ENCODE measurements around the gene CYP11A1. TPM values are rescaled to one million over a fixed set of nuclear protein-coding genes. Genes with fewer than 3 reads are reported as not detected.

The CYP11A1 gene
- total RNA-seq, 1 donor from 2014 or later, result 0.82 TPM

DNA sequence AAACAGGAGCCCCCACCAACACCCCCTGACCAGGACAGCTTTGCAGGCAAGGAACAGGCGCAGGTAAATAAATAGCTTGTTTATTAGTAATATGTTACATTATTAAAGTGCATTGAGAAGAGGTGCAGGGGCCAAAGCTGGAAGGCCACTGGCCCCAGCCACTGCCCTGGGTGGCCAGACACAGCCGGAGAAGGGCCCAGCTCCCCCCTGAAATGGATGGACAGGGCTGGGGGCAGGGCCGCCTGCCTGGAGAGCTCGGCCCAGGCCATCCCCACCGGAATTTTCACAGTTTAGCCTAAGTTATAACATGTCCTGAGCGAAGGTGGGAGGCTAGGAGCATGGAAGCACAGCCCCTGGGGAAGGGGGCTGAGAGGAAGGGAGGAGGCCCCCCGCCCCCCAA is 41.8 kb upstream of the CYP11A1 start:
- peaks cover 12% of the 10 kb centered on the region for H3K27me3 Mint-ChIP-seq (ENCODE audit: unreplicated experiment)

DNA sequence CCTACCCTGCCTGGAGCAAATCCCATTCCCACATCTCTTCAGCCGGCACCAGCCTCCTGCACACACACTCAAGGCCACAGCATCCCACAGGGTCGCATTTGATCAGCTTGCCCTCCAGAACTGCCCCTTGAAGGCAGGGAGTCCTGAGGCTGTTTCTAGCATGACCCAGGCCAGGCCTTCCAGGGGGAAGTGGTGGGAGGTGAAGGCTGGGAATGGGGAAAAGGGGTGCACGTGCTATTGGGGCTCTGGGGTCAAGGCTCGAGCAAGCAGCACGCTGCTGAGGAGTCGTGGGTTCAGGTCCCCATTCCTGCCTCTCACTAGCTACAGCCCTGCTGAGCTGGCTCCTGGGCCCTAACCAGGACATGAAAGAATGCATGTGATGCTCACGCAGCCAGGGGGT is 41.4 kb upstream of the CYP11A1 start:
- Mint-ChIP-seq H3K36me3 (ENCODE audit: low read depth, unreplicated experiment) (peaks cover 20% of the 10 kb centered on the region), H3K4me3 (ENCODE audit: unreplicated experiment) (no peak overlapping the region), H3K9me3 (ENCODE audit: unreplicated experiment) (no peaks in the 10 kb centered on the region), H3K4me1 (ENCODE audit: unreplicated experiment) (no peaks in the 10 kb centered on the region), H3K27ac (ENCODE audit: unreplicated experiment) (no peak overlapping the region), H3K27me3 (ENCODE audit: unreplicated experiment) (peaks cover 12% of the 10 kb centered on the region)
- no peak for DNase-seq (ENCODE audit: low spot score)
- TF ChIP-seq, protein P1, sequence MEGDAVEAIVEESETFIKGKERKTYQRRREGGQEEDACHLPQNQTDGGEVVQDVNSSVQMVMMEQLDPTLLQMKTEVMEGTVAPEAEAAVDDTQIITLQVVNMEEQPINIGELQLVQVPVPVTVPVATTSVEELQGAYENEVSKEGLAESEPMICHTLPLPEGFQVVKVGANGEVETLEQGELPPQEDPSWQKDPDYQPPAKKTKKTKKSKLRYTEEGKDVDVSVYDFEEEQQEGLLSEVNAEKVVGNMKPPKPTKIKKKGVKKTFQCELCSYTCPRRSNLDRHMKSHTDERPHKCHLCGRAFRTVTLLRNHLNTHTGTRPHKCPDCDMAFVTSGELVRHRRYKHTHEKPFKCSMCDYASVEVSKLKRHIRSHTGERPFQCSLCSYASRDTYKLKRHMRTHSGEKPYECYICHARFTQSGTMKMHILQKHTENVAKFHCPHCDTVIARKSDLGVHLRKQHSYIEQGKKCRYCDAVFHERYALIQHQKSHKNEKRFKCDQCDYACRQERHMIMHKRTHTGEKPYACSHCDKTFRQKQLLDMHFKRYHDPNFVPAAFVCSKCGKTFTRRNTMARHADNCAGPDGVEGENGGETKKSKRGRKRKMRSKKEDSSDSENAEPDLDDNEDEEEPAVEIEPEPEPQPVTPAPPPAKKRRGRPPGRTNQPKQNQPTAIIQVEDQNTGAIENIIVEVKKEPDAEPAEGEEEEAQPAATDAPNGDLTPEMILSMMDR (IDR thresholded peaks at IDR 0.05; ENCODE audit: unreplicated experiment), result no peak

More for the DNA sequence above, 41.8 kb upstream of the CYP11A1 start:
- Mint-ChIP-seq H3K4me1 (ENCODE audit: unreplicated experiment) (peaks cover 2% of the 10 kb centered on the region), H3K4me3 (ENCODE audit: unreplicated experiment) (no peak overlapping the region), H3K27ac (ENCODE audit: unreplicated experiment) (no peak overlapping the region), H3K36me3 (ENCODE audit: low read depth, unreplicated experiment) (peaks cover 24% of the 10 kb centered on the region), H3K9me3 (ENCODE audit: unreplicated experiment) (no peaks in the 10 kb centered on the region)
- TF ChIP-seq, protein P1 (IDR thresholded peaks at IDR 0.05; ENCODE audit: unreplicated experiment), result no peak
- no peak for DNase-seq (ENCODE audit: low spot score)

DNA sequence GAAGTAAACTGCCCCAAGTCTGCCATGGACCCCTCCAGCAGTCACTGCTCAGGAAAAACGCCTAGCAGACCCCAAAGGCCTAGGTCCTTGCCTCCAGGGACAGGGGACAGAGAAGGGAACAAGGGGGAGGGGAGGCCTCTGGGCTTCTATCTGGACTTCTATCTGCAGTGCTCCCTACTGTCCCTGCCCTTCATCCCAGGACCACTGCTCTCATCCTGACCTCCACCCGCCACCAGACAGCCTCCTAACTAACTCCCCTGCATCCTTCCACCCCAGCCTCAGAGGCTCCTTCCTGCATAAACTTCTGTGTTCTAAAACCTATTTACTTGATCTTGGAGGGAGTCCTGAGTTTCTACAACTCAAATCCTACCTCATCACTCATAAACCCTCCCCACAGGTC is 40.9 kb upstream of the CYP11A1 start:
- H3K4me1 Mint-ChIP-seq (ENCODE audit: unreplicated experiment), result no peaks in the 10 kb centered on the region
- DNase-seq (ENCODE audit: low spot score), result no peak
- TF ChIP-seq, protein P1 (IDR thresholded peaks at IDR 0.05; ENCODE audit: unreplicated experiment), result no peak

DNA sequence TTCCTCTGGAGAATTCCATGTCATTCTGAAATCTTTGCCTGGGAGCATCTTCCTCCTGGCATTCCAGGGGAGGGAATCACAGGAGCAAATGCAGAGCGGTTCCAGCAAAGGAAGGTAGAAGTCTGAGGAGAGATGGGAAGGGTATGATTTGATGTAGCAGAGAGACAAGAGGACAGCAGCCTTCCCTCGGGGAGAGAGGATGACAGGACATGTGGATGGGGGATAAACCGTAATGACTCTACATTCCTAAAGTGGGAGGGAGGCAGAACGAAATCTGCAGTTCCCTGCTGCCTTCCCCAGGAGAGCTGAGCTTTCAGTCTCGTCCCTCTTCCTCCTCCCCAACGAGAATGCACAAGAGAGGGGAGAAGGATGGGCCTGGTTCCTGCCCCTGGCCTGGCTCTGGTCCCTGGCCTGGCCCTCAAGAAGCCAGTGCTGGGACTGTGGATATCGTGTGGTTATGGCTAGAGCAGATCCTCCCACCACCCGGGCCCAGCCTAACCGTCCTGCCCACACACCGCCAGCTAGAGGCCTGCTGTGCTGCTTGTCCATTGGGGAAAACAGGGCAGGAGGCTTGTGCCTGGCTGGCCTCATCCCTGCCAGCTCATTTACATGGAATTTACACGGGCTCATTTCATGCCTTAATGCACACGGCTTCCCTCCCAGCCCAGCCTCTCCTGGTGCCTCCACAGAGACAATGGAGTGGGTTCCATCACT is 39.7 kb upstream of the CYP11A1 start:
- Mint-ChIP-seq H3K4me3 (ENCODE audit: unreplicated experiment) (no peak overlapping the region), H3K4me1 (ENCODE audit: unreplicated experiment) (peaks cover 3% of the 10 kb centered on the region), H3K36me3 (ENCODE audit: low read depth, unreplicated experiment) (peaks cover 9% of the 10 kb centered on the region), H3K27ac (ENCODE audit: unreplicated experiment) (no peak overlapping the region), H3K27me3 (ENCODE audit: unreplicated experiment) (peaks cover 12% of the 10 kb centered on the region), H3K9me3 (ENCODE audit: unreplicated experiment) (no peaks in the 10 kb centered on the region)
- no peak for DNase-seq (ENCODE audit: low spot score)
- TF ChIP-seq, protein P1 (IDR thresholded peaks at IDR 0.05; ENCODE audit: unreplicated experiment), result no peak

More for the DNA sequence above, 40.9 kb upstream of the CYP11A1 start:
- no peak overlapping the region for H3K27ac Mint-ChIP-seq (ENCODE audit: unreplicated experiment)
- peaks cover 20% of the 10 kb centered on the region for H3K36me3 Mint-ChIP-seq (ENCODE audit: low read depth, unreplicated experiment)
- H3K27me3 Mint-ChIP-seq (ENCODE audit: unreplicated experiment), result peaks cover 12% of the 10 kb centered on the region
- H3K4me3 Mint-ChIP-seq (ENCODE audit: unreplicated experiment), result no peak overlapping the region
- H3K9me3 Mint-ChIP-seq (ENCODE audit: unreplicated experiment), result no peaks in the 10 kb centered on the region

DNA sequence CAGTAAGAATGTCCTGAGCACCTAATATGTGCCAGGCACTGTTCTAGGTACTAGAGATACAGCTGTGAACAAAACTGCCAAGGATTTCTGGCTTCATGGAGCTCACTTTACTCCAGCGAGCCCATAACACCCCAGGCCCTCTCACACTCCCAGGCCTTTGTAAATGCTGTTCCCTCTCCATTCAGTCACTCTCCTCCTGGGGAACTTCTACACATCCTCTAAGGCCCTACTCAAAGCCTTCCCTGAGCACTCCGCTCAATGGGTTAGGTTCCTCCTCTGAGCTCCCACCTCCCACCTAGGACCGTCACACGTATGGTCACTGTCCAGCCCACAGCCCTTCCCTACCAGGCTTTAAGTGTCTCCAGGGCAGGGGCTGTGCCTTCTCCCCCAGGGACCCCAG is 39.1 kb upstream of the CYP11A1 start:
- H3K4me1 Mint-ChIP-seq (ENCODE audit: unreplicated experiment), result peaks cover 8% of the 10 kb centered on the region
- TF ChIP-seq, protein P1 (IDR thresholded peaks at IDR 0.05; ENCODE audit: unreplicated experiment), result no peak
- DNase-seq (ENCODE audit: low spot score), result no peak
- H3K9me3 Mint-ChIP-seq (ENCODE audit: unreplicated experiment), result no peaks in the 10 kb centered on the region
- H3K4me3 Mint-ChIP-seq (ENCODE audit: unreplicated experiment), result no peak overlapping the region
- no peak overlapping the region for H3K27ac Mint-ChIP-seq (ENCODE audit: unreplicated experiment)
- peaks cover 9% of the 10 kb centered on the region for H3K36me3 Mint-ChIP-seq (ENCODE audit: low read depth, unreplicated experiment)
- H3K27me3 Mint-ChIP-seq (ENCODE audit: unreplicated experiment), result peaks cover 13% of the 10 kb centered on the region
